ENCODE data around the gene TMEM87A.

Gene TMEM87A

DNA sequence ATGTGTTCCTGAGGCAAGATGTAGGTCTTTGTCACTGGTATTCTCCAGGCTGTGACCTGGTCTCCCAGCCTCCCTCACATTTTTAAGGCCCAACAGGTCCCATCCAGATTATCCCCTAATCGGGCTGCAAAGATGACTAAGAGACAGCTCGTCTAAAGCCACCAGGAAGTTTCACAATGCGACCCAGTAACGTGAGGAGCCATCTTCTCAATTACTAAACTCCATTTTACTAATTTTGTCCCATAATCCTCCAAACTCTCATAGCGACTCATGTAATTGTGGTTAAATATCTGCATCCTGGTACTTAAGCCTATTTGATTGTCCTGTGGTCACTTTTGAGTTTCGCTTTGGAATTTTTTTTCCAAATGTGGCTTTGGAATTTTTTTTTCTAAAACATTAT lies 108.1 kb downstream of the TMEM87A start:
- FAIRE-seq: no peak
- no peak for DNase-seq (ENCODE audit: low spot score)

DNA sequence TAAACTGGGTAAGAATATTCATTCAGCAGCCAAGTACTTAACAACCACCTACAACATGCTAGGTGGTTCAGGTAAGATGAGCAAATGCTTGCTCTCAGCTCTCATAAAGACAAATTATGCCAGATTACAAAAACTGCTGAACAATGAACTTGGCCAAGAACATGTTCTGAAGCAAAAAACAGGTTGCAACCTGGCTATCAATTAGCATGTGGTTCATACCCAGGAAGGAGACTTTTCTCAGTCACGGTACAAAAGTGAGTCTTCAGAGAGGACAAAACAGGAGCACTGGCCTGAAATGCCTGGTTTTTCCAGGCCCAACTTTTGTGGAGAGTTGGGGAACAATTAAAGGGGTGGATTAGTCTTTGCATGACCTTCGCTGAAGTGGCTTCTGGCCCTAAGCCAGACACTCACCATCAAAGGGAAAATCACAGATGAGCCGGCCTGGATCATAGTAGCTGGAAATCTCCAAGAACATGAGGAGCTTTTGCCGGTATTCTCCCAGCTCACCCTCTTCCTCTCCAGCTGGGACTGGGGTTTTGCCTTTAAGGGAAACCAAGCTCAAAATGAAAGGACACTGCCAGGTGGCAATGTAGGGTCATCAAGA lies 109.2 kb downstream of the TMEM87A start:
- DNase-seq (ENCODE audit: low spot score) (no peak), FAIRE-seq (no peak)

DNA sequence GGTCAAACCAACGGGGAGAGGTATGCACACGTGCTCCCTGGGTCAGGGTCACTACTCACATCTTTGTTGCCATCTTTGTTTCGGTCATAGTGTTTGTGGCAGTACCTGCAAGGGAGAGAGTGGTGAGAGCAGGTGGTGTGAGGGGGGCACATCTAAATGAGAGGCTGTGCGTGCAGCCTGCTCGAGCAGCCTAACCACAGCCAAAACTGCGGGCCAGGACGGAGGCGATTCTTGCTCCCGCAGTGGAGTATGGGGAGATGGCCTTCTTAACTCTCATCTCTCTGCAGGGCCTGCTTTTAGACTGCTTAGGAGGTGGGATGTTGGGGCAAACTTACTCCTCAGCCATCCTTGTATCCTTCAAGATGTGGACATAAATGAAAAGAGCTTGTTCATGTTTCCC lies 109.9 kb downstream of the TMEM87A start:
- DNase-seq (ENCODE audit: low spot score) (no peak), FAIRE-seq (no peak)

Measured in RCC 7860 (cell line).